ENCODE data around the gene SCYL1. TPM values are rescaled to one million over a fixed set of nuclear protein-coding genes. Genes with fewer than 3 reads are reported as not detected.

SCYL1 gene
- total RNA-seq, 1 experiment from 2014 or later = 39.1 TPM

DNA sequence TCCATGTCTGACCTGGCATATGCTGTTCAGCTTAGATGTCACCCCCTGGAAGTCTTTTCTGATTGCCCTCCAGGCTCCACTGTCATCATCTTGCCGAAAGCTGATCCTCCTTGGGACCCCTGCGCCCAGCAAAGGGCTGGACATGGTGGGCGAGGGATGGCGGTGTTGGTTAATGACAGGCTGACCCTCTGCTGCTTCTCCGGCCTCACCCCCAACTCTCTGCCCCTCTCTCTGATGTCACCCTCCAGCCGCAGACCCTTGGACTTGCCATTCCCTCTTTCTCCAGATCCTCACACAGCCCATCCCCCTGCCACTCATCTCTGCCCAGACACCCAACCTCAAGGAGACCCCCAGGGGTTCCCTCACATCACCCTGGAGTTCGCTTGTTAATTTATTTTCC, 53.3 kb downstream of the SCYL1 start:
- Histone ChIP-seq H4K20me1 (ENCODE audit: insufficient read depth, low read depth, low read length) (peaks cover 4% of the 10 kb centered on the region; the same call in 1 of the 2 replicates), H3K36me3 (ENCODE audit: insufficient read depth, low read length) (no peaks in the 10 kb centered on the region), H2AFZ (ENCODE audit: low read length) (no peak overlapping the region), H3K27ac (ENCODE audit: low read length) (peak overlapping the region; percentile 91), H3K9me2 (replicated peaks; ENCODE audit: insufficient read depth, low read length) (no peaks in the 10 kb centered on the region), H3K4me3 (ENCODE audit: low read length) (no peak overlapping the region), H3K9me3 (ENCODE audit: low read length) (no peaks in the 10 kb centered on the region), H3K9ac (ENCODE audit: low read length) (peak overlapping the region; percentile 83), H3K4me2 (ENCODE audit: low read depth, low read length, poor library complexity, severe bottlenecking) (peak overlapping the region; percentile 84), H3K79me2 (ENCODE audit: low read length) (peaks cover 17% of the 10 kb centered on the region), H3K4me1 (ENCODE audit: low read length) (peaks cover 41% of the 10 kb centered on the region), H3K27me3 (ENCODE audit: low read length) (no peaks in the 10 kb centered on the region)
- no peak for DNase-seq

DNA sequence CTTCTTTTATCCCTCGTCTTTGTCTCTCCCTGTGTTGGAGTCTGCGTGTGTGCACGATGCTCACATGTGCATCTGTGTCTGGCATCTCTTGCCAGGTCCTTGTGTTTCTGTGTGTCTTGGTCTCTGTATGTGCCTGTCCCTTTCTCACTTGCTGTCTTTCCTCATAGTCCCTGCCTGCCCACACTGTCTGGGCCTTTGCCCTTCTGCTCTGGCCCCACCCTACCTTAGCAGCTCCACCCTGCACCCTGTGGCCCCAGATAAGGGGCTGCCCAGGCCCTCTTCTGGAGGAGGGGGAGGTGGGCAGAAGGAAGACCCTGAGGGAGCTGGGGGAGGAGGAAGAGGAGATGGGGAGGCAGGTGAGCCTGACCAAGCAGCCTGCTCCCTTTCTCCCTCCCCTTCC, 53.8 kb downstream of the SCYL1 start:
- Histone ChIP-seq H3K27ac (ENCODE audit: low read length) (peak overlapping the region; percentile 91), H3K9me2 (replicated peaks; ENCODE audit: insufficient read depth, low read length) (no peaks in the 10 kb centered on the region), H3K4me1 (ENCODE audit: low read length) (peaks cover 36% of the 10 kb centered on the region), H3K36me3 (ENCODE audit: insufficient read depth, low read length) (no peaks in the 10 kb centered on the region), H3K9ac (ENCODE audit: low read length) (no peak overlapping the region), H2AFZ (ENCODE audit: low read length) (no peak overlapping the region), H3K27me3 (ENCODE audit: low read length) (no peaks in the 10 kb centered on the region), H3K9me3 (ENCODE audit: low read length) (no peaks in the 10 kb centered on the region), H4K20me1 (ENCODE audit: insufficient read depth, low read depth, low read length) (no peaks in the 10 kb centered on the region; the same call in 1 of the 2 replicates), H3K4me2 (ENCODE audit: low read depth, low read length, poor library complexity, severe bottlenecking) (no peak overlapping the region), H3K79me2 (ENCODE audit: low read length) (peaks cover 14% of the 10 kb centered on the region; the same call in 1 of the 2 replicates), H3K4me3 (ENCODE audit: low read length) (no peak overlapping the region)
- DNase-seq = no peak

DNA sequence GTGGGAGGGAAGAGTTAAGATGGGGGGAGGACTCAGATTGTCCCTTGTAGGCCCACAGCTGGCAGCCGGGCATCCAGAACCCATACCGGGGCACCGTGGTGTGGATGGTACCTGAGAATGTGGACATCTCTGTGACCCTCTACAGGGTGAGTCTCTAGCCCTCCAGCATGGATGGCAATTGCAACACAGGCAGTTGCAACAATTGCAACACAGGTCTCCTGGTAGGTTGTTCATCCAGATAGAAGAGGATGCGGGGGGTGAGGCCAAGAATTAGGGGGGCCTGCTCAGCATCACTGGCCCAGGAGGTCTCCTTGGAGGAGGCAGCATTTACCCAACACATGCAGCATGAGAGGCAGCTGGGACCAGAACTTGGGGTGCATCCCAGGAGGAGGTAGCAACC, 54.4 kb downstream of the SCYL1 start:
- no peaks in the 10 kb centered on the region for H4K20me1 ChIP-seq (ENCODE audit: insufficient read depth, low read depth, low read length)
- H2AFZ ChIP-seq (ENCODE audit: low read length) = no peak overlapping the region
- H3K27ac ChIP-seq (ENCODE audit: low read length) = no peak overlapping the region
- no peaks in the 10 kb centered on the region for H3K9me2 ChIP-seq (replicated peaks; ENCODE audit: insufficient read depth, low read length)
- no peaks in the 10 kb centered on the region for H3K36me3 ChIP-seq (ENCODE audit: insufficient read depth, low read length)
- H3K9me3 ChIP-seq (ENCODE audit: low read length) = no peaks in the 10 kb centered on the region
- no peaks in the 10 kb centered on the region for H3K27me3 ChIP-seq (ENCODE audit: low read length)
- no peak overlapping the region for H3K4me2 ChIP-seq (ENCODE audit: low read depth, low read length, poor library complexity, severe bottlenecking)
- no peak for DNase-seq
- H3K79me2 ChIP-seq (ENCODE audit: low read length) = peaks cover 14% of the 10 kb centered on the region; the same call in 1 of the 2 replicates
- H3K9ac ChIP-seq (ENCODE audit: low read length) = no peak overlapping the region
- no peak overlapping the region for H3K4me3 ChIP-seq (ENCODE audit: low read length)
- H3K4me1 ChIP-seq (ENCODE audit: low read length) = peaks cover 32% of the 10 kb centered on the region

DNA sequence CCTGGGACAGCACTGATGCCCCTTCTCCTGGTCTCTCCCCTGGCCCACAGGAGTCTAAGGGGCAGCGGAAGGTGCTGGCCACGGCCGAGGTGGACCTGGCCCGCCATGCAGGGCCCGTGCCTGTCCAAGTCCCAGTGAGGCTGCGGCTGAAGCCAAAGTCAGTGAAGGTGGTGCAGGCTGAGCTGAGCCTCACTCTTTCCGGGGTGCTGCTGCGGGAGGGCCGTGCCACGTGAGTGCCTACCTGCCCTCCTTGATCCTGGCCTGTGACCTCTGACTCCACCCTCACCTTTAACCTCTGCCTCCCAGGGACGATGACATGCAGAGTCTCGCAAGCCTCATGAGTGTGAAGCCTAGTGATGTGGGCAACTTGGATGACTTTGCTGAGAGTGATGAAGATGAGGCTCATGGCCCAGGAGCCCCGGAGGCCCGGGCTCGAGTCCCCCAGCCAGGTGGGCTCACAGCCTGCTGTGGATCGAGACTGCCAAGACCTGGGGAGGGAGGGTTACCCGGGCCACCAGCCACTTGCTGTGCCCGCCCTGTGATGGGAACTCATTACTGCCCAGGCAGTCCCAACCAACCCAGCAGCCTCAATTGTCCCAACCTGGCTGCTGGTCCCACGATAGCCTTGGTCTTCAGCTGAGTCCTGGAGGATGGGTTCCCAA, 55.3 kb downstream of the SCYL1 start:
- H3K9me2 ChIP-seq (replicated peaks; ENCODE audit: insufficient read depth, low read length) = no peaks in the 10 kb centered on the region
- no peak overlapping the region for H3K4me2 ChIP-seq (ENCODE audit: low read depth, low read length, poor library complexity, severe bottlenecking)
- peaks cover 14% of the 10 kb centered on the region; the same call in 1 of the 2 replicates for H3K79me2 ChIP-seq (ENCODE audit: low read length)
- no peaks in the 10 kb centered on the region for H3K9me3 ChIP-seq (ENCODE audit: low read length)
- no peaks in the 10 kb centered on the region for H3K36me3 ChIP-seq (ENCODE audit: insufficient read depth, low read length)
- no peaks in the 10 kb centered on the region for H3K27me3 ChIP-seq (ENCODE audit: low read length)
- no peak overlapping the region for H3K9ac ChIP-seq (ENCODE audit: low read length)
- no peak for DNase-seq
- no peak overlapping the region for H3K4me3 ChIP-seq (ENCODE audit: low read length)
- H4K20me1 ChIP-seq (ENCODE audit: insufficient read depth, low read depth, low read length) = no peaks in the 10 kb centered on the region
- no peak overlapping the region for H3K27ac ChIP-seq (ENCODE audit: low read length)
- H3K4me1 ChIP-seq (ENCODE audit: low read length) = peaks cover 23% of the 10 kb centered on the region
- no peak overlapping the region for H2AFZ ChIP-seq (ENCODE audit: low read length)

DNA sequence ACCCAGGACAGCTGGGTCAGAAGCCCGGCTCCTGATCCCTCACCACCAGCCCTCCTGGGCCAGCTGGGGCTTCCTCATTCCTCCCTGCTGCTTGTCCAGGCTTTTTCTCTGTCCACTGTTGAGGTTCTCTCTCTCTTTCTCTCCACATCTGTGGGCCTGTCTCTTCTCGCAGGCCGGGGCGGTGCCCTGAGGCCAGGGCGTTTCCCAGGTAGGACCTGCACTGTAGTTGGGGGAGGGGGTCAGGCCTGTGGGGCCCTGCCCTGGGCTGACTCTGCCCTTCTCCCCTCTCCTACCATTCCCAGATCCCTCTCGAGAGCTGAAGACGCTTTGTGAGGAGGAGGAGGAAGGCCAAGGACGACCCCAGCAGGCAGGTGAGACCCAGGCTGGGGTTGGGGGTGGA, 55.9 kb downstream of the SCYL1 start:
- Histone ChIP-seq H3K9me3 (ENCODE audit: low read length) (no peaks in the 10 kb centered on the region), H3K27me3 (ENCODE audit: low read length) (no peaks in the 10 kb centered on the region), H3K27ac (ENCODE audit: low read length) (no peak overlapping the region), H3K9ac (ENCODE audit: low read length) (no peak overlapping the region), H3K4me2 (ENCODE audit: low read depth, low read length, poor library complexity, severe bottlenecking) (no peak overlapping the region), H3K36me3 (ENCODE audit: insufficient read depth, low read length) (no peaks in the 10 kb centered on the region), H2AFZ (ENCODE audit: low read length) (no peak overlapping the region), H3K4me1 (ENCODE audit: low read length) (peaks cover 18% of the 10 kb centered on the region), H3K79me2 (ENCODE audit: low read length) (peaks cover 14% of the 10 kb centered on the region; the same call in 1 of the 2 replicates), H3K9me2 (replicated peaks; ENCODE audit: insufficient read depth, low read length) (no peaks in the 10 kb centered on the region), H3K4me3 (ENCODE audit: low read length) (no peak overlapping the region), H4K20me1 (ENCODE audit: insufficient read depth, low read depth, low read length) (no peaks in the 10 kb centered on the region)
- DNase-seq = no peak

DNA sequence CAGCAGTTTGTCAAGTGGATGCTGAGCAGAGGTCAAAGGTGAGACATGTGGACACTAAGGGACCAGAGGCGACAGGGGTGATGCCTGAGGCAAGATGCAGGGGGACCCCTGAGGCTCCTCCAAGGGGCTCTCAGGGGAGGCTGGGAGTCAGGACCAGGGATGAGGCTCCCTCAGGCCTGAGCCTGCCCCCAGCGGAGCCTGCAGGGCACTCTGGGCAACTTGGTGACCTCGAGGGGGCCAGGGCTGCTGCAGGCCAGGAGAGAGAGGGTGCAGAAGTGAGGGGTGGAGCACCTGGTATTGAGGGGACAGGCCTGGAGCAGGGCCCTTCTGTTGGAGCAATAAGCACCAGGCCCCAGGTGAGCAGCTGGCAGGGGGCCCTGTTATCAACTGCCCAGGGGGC, 57.0 kb downstream of the SCYL1 start:
- Histone ChIP-seq H3K4me2 (ENCODE audit: low read depth, low read length, poor library complexity, severe bottlenecking) (no peak overlapping the region), H3K4me1 (ENCODE audit: low read length) (peaks cover 18% of the 10 kb centered on the region), H3K27ac (ENCODE audit: low read length) (no peak overlapping the region), H4K20me1 (ENCODE audit: insufficient read depth, low read depth, low read length) (no peaks in the 10 kb centered on the region), H3K79me2 (ENCODE audit: low read length) (peaks cover 7% of the 10 kb centered on the region; the same call in 1 of the 2 replicates), H3K27me3 (ENCODE audit: low read length) (no peaks in the 10 kb centered on the region), H3K9me3 (ENCODE audit: low read length) (no peaks in the 10 kb centered on the region), H3K9ac (ENCODE audit: low read length) (no peak overlapping the region), H2AFZ (ENCODE audit: low read length) (no peak overlapping the region), H3K9me2 (replicated peaks; ENCODE audit: insufficient read depth, low read length) (no peaks in the 10 kb centered on the region), H3K4me3 (ENCODE audit: low read length) (no peak overlapping the region), H3K36me3 (ENCODE audit: insufficient read depth, low read length) (no peaks in the 10 kb centered on the region)
- no peak for DNase-seq

DNA sequence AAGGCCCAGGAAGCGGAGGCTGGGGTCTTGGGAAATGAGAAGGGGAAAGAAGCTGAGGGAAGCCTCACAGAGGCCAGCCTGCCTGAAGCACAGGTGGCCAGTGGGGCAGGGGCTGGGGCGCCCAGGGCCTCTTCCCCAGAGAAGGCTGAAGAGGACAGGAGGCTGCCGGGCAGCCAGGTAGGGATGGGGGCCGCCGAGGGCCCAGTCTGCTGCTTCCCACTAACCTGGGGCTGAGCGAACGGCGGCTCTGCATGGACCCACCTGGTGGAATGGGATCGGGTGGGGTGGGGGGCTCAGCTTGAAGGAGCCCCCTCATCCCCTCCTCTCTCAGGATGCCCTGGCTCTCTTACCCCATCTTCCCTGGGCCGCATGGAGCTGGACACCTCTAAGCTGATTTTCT, 58.7 kb downstream of the SCYL1 start:
- H3K4me3 ChIP-seq (ENCODE audit: low read length) = no peak overlapping the region
- H3K9me2 ChIP-seq (replicated peaks; ENCODE audit: insufficient read depth, low read length) = no peaks in the 10 kb centered on the region
- H4K20me1 ChIP-seq (ENCODE audit: insufficient read depth, low read depth, low read length) = no peaks in the 10 kb centered on the region
- H3K9me3 ChIP-seq (ENCODE audit: low read length) = no peaks in the 10 kb centered on the region
- H3K4me2 ChIP-seq (ENCODE audit: low read depth, low read length, poor library complexity, severe bottlenecking) = no peak overlapping the region
- no peaks in the 10 kb centered on the region for H3K79me2 ChIP-seq (ENCODE audit: low read length)
- no peak overlapping the region for H3K9ac ChIP-seq (ENCODE audit: low read length)
- no peaks in the 10 kb centered on the region for H3K36me3 ChIP-seq (ENCODE audit: insufficient read depth, low read length)
- H3K27me3 ChIP-seq (ENCODE audit: low read length) = no peaks in the 10 kb centered on the region
- peaks cover 23% of the 10 kb centered on the region for H3K4me1 ChIP-seq (ENCODE audit: low read length)
- H2AFZ ChIP-seq (ENCODE audit: low read length) = no peak overlapping the region
- H3K27ac ChIP-seq (ENCODE audit: low read length) = no peak overlapping the region
- DNase-seq = no peak

DNA sequence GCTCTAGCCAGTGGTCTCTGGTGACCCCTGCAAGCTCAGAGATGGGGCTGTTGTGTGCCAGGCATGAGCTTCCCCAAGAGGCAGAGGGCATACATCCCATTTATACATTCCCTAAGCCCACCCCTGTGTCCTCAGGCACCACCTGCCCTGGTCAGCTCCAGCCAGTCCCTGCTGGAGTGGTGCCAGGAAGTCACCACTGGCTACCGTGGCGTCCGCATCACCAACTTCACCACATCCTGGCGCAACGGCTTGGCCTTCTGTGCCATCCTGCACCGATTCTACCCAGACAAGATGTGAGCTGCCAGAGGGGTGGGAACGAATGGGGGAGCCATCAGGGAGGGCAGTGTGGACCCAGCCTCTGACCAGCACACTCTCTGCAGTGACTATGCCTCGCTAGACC, 59.2 kb downstream of the SCYL1 start:
- H4K20me1 ChIP-seq (ENCODE audit: insufficient read depth, low read depth, low read length) = no peaks in the 10 kb centered on the region
- no peaks in the 10 kb centered on the region for H3K36me3 ChIP-seq (ENCODE audit: insufficient read depth, low read length)
- H3K27me3 ChIP-seq (ENCODE audit: low read length) = no peaks in the 10 kb centered on the region
- no peak overlapping the region for H2AFZ ChIP-seq (ENCODE audit: low read length)
- no peak overlapping the region for H3K4me2 ChIP-seq (ENCODE audit: low read depth, low read length, poor library complexity, severe bottlenecking)
- no peaks in the 10 kb centered on the region for H3K9me2 ChIP-seq (replicated peaks; ENCODE audit: insufficient read depth, low read length)
- H3K4me3 ChIP-seq (ENCODE audit: low read length) = no peak overlapping the region
- no peak for DNase-seq
- no peaks in the 10 kb centered on the region for H3K79me2 ChIP-seq (ENCODE audit: low read length)
- H3K27ac ChIP-seq (ENCODE audit: low read length) = no peak overlapping the region
- no peak overlapping the region for H3K9ac ChIP-seq (ENCODE audit: low read length)
- no peaks in the 10 kb centered on the region for H3K9me3 ChIP-seq (ENCODE audit: low read length)
- H3K4me1 ChIP-seq (ENCODE audit: low read length) = peaks cover 26% of the 10 kb centered on the region
